Germinal center (tissue), 1 donor: ENCODE data around the gene SMARCC1.

Experiments used
- DNase-seq: peaks from one replicate; pipeline ENCODE4 v3.0.0; 2012; ENCODE audit warnings: mixed read lengths, low spot score

SMARCC1 gene

GRCh38 chr3:47583320-47584075 is 198.2 kb downstream of the SMARCC1 start:
- DNase-seq, result no peak

GRCh38 chr3:47581835-47582234 is 199.9 kb downstream of the SMARCC1 start:
- DNase-seq, result no peak

GRCh38 chr3:47581422-47581821 is 200.3 kb downstream of the SMARCC1 start:
- DNase-seq, result no peak

- no peak for DNase-seq
Measured at GRCh38 chr3:47580481-47580880, 201.2 kb downstream of the SMARCC1 start.

GRCh38 chr3:47579875-47580274 is 201.8 kb downstream of the SMARCC1 start:
- no peak for DNase-seq

- DNase-seq, result peak; percentile 43
Measured at GRCh38 chr3:47578691-47579632, 202.7 kb downstream of the SMARCC1 start, which contains the start of gene CSPG5. CSPG5 (minus strand) TSS chr3:47578865; CDS start chr3:47578693, 172 bp downstream.

- peak; percentile 72 for DNase-seq
Measured at GRCh38 chr3:47578119-47578632, 203.5 kb downstream of the SMARCC1 start.

- DNase-seq, result peak; percentile 25
Measured at GRCh38 chr3:47577583-47578118, 204.0 kb downstream of the SMARCC1 start.

GRCh38 chr3:47573190-47574172 is 208.2 kb downstream of the SMARCC1 start:
- DNase-seq, result no peak

GRCh38 chr3:47571391-47572175 is 210.1 kb downstream of the SMARCC1 start:
- DNase-seq, result no peak

- DNase-seq, result no peak
Measured at GRCh38 chr3:47568901-47569300, 212.8 kb downstream of the SMARCC1 start.

- no peak for DNase-seq
Measured at GRCh38 chr3:47567149-47567548, 214.5 kb downstream of the SMARCC1 start.

GRCh38 chr3:47566667-47567066 is 215.0 kb downstream of the SMARCC1 start:
- no peak for DNase-seq

GRCh38 chr3:47565734-47566550 is 215.8 kb downstream of the SMARCC1 start:
- DNase-seq, result no peak

- no peak for DNase-seq
Measured at GRCh38 chr3:47556351-47556750, 225.3 kb downstream of the SMARCC1 start.

GRCh38 chr3:47554335-47554734 is 227.4 kb downstream of the SMARCC1 start:
- DNase-seq, result no peak

GRCh38 chr3:47553407-47553806 is 228.3 kb downstream of the SMARCC1 start:
- no peak for DNase-seq

GRCh38 chr3:47542471-47543173 is 239.1 kb downstream of the SMARCC1 start:
- no peak for DNase-seq

GRCh38 chr3:47541583-47542108 is 240.0 kb downstream of the SMARCC1 start:
- no peak for DNase-seq
